Measurements from ENCODE around the gene SFRP2. TPM values are rescaled to one million over a fixed set of nuclear protein-coding genes. Genes with fewer than 3 reads are reported as not detected.
A peak's percentile ranks its signal among the peaks of the same experiment; 100 is the strongest.

The SFRP2 gene
- total and polyA plus RNA-seq, 2 donors (not counting 1 experiment from before 2014, with no cell fraction given): under 0.01 TPM; not detected in 1

DNA sequence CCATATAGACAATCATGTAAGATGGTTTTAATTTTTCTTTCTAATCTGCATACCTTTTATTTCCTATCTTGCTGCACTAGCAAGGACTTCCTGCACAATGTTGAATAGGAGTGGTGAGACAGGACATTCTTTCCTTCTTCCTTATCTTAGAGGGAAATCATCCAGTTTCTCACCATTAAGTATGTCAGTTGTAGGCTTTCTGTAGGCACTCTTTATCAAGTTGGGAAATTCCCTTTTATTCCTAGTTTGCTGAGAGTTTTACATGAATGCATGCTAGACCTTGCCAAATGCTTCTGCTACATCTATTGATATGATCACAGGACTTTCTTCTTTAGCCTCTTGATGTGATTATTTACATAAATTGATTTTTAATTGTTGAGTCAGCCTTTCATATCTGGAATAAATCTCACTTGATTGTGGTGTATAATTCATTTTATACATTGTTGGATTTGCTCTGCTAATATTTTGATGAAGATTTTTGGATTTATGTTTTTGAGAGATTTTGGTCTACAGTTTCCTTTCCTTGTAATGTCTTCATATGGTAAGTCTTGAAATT is 52.9 kb downstream of the SFRP2 start:
- H3K4me2 ChIP-seq (ENCODE audit: extremely low read depth, insufficient read depth, low read length): no peak overlapping the region
- no peak overlapping the region for H3K27ac ChIP-seq (ENCODE audit: insufficient read depth, low read length)
- no peaks in the 10 kb centered on the region for H3K27me3 ChIP-seq (ENCODE audit: control insufficient read depth, insufficient read depth, low read length)
- H3K36me3 ChIP-seq (ENCODE audit: control insufficient read depth, insufficient read depth, low read length): no peaks in the 10 kb centered on the region
- H3K4me3 ChIP-seq (replicated peaks in 1 of 4; ENCODE audit: control extremely low read depth in 1 of 4, insufficient read depth in 1 of 4, low read depth in 3 of 4, low read length in 4 of 4): no peak overlapping the region
- H3K9ac ChIP-seq (ENCODE audit: insufficient read depth, low read length): no peak overlapping the region
- no peaks in the 10 kb centered on the region for H3K4me1 ChIP-seq (ENCODE audit: control insufficient read depth, extremely low read depth, insufficient read depth, low read length)
- no peak for TF ChIP-seq EZH2 (IDR thresholded peaks at IDR 0.05; ENCODE audit: low read length, missing control alignments)
- TF ChIP-seq, protein P1, sequence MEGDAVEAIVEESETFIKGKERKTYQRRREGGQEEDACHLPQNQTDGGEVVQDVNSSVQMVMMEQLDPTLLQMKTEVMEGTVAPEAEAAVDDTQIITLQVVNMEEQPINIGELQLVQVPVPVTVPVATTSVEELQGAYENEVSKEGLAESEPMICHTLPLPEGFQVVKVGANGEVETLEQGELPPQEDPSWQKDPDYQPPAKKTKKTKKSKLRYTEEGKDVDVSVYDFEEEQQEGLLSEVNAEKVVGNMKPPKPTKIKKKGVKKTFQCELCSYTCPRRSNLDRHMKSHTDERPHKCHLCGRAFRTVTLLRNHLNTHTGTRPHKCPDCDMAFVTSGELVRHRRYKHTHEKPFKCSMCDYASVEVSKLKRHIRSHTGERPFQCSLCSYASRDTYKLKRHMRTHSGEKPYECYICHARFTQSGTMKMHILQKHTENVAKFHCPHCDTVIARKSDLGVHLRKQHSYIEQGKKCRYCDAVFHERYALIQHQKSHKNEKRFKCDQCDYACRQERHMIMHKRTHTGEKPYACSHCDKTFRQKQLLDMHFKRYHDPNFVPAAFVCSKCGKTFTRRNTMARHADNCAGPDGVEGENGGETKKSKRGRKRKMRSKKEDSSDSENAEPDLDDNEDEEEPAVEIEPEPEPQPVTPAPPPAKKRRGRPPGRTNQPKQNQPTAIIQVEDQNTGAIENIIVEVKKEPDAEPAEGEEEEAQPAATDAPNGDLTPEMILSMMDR (conservative IDR thresholded peaks at IDR 0.05 in 1 of 2, IDR thresholded peaks at IDR 0.05 in 1 of 2; ENCODE audit: low read depth in 1 of 2, low read length in 2 of 2): no peak
- H3K79me2 ChIP-seq (ENCODE audit: control insufficient read depth, insufficient read depth, low read length): no peaks in the 10 kb centered on the region
- no peaks in the 10 kb centered on the region for H4K20me1 ChIP-seq (ENCODE audit: control insufficient read depth, extremely low read depth, insufficient read depth, low read length)
- no peaks in the 10 kb centered on the region for H3K9me3 ChIP-seq (ENCODE audit: control insufficient read depth, insufficient read depth, low read depth, low read length)
- no peak overlapping the region for H2AFZ ChIP-seq (ENCODE audit: low read length)
- peak in 1 of 2 donors; percentile 52 for DNase-seq (ENCODE audit: low read depth in 2 of 2)

DNA sequence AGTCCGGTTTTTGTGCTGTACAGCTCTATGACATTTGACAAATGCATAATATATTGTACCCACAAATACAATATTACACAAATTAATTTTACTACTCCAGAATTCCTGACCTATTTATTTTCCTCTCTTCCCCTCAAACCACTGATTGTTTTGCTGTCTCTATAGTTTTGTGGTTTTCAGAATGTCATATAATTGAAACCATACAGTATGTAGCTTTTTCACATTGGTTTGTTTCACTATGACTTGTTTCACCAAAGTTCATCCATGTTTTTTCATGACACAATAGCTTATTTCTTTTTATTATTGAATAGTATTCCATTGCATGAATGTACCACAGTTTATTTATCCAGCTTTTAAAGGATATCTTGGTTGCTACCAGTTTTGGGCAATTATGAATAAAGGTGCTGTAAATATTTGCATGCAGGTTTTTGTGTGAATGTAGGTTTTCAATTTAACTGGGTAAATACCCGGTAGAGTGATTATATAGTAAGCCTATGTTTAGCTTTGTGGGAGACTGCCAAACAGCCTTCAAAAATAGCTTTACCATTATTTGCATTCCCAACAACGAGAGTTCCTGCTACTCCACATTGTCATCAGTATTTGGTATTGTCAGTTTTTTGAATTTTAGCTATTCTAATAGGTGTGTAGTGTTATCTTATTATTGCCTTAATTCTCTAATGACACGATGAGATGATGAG is 55.0 kb downstream of the SFRP2 start:
- no peak overlapping the region for H3K9ac ChIP-seq (ENCODE audit: insufficient read depth, low read length)
- H3K79me2 ChIP-seq (ENCODE audit: control insufficient read depth, insufficient read depth, low read length): no peaks in the 10 kb centered on the region
- DNase-seq (ENCODE audit: low read depth in 2 of 2): no peak
- no peak overlapping the region for H3K4me3 ChIP-seq (replicated peaks in 1 of 4; ENCODE audit: control extremely low read depth in 1 of 4, insufficient read depth in 1 of 4, low read depth in 3 of 4, low read length in 4 of 4)
- H3K4me1 ChIP-seq (ENCODE audit: control insufficient read depth, extremely low read depth, insufficient read depth, low read length): no peaks in the 10 kb centered on the region
- no peaks in the 10 kb centered on the region for H3K9me3 ChIP-seq (ENCODE audit: control insufficient read depth, insufficient read depth, low read depth, low read length)
- no peak overlapping the region for H3K4me2 ChIP-seq (ENCODE audit: extremely low read depth, insufficient read depth, low read length)
- H4K20me1 ChIP-seq (ENCODE audit: control insufficient read depth, extremely low read depth, insufficient read depth, low read length): no peaks in the 10 kb centered on the region
- H2AFZ ChIP-seq (ENCODE audit: low read length): no peak overlapping the region
- TF ChIP-seq, protein P1 (conservative IDR thresholded peaks at IDR 0.05 in 1 of 2, IDR thresholded peaks at IDR 0.05 in 1 of 2; ENCODE audit: low read depth in 1 of 2, low read length in 2 of 2): no peak
- no peak for TF ChIP-seq EZH2 (IDR thresholded peaks at IDR 0.05; ENCODE audit: low read length, missing control alignments)
- no peaks in the 10 kb centered on the region for H3K27me3 ChIP-seq (ENCODE audit: control insufficient read depth, insufficient read depth, low read length)
- no peak overlapping the region for H3K27ac ChIP-seq (ENCODE audit: insufficient read depth, low read length)
- no peaks in the 10 kb centered on the region for H3K36me3 ChIP-seq (ENCODE audit: control insufficient read depth, insufficient read depth, low read length)

DNA sequence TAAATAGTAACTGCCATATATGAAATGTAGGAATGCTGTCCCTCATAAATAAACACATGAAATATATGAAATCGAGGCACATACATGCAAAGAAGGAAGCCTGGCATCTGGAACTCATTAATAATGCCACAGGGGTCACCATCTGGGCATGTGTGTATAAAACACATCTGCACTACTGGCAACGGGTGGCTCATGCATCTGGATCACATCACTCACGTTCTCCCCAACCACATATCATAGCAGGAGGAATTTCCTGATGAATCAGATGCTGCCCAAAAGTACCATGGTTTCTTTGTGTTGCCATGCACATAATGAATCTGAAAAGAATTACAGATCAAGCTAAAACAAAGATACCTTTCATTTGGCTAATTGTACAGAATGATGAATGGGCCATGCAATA is 57.6 kb downstream of the SFRP2 start:
- Histone ChIP-seq H3K4me3 (replicated peaks in 1 of 4; ENCODE audit: control extremely low read depth in 1 of 4, insufficient read depth in 1 of 4, low read depth in 3 of 4, low read length in 4 of 4) (no peak overlapping the region), H3K9me3 (ENCODE audit: control insufficient read depth, insufficient read depth, low read depth, low read length) (no peaks in the 10 kb centered on the region)

More for the DNA sequence above, 57.6 kb downstream of the SFRP2 start:
- DNase-seq (ENCODE audit: low read depth in 2 of 2): peak; percentile 75 to 88
- H2AFZ ChIP-seq (ENCODE audit: low read length): no peak overlapping the region
- no peak overlapping the region for H3K9ac ChIP-seq (ENCODE audit: insufficient read depth, low read length)
- peak overlapping the region; percentile 32 for H3K4me2 ChIP-seq (ENCODE audit: extremely low read depth, insufficient read depth, low read length)
- H3K4me1 ChIP-seq (ENCODE audit: control insufficient read depth, extremely low read depth, insufficient read depth, low read length): no peaks in the 10 kb centered on the region
- TF ChIP-seq, protein P1 (conservative IDR thresholded peaks at IDR 0.05 in 1 of 2, IDR thresholded peaks at IDR 0.05 in 1 of 2; ENCODE audit: low read depth in 1 of 2, low read length in 2 of 2): no peak
- no peak for TF ChIP-seq EZH2 (IDR thresholded peaks at IDR 0.05; ENCODE audit: low read length, missing control alignments)
- no peaks in the 10 kb centered on the region for H3K79me2 ChIP-seq (ENCODE audit: control insufficient read depth, insufficient read depth, low read length)
- no peaks in the 10 kb centered on the region for H3K36me3 ChIP-seq (ENCODE audit: control insufficient read depth, insufficient read depth, low read length)
- no peaks in the 10 kb centered on the region for H3K27me3 ChIP-seq (ENCODE audit: control insufficient read depth, insufficient read depth, low read length)
- no peaks in the 10 kb centered on the region for H4K20me1 ChIP-seq (ENCODE audit: control insufficient read depth, extremely low read depth, insufficient read depth, low read length)
- H3K27ac ChIP-seq (ENCODE audit: insufficient read depth, low read length): no peak overlapping the region

Other genes starting within 250 kb of the SFRP2 start
- gene TLR2, start 104.8 kb downstream of the SFRP2 start, total RNA-seq: under 0.01 and 0.77 TPM in 2 replicates
- 0.17 and 0.29 TPM in 2 replicates for gene TLR2, start 104.8 kb downstream of the SFRP2 start, polyA plus RNA-seq
- gene RNF175, start 29.1 kb downstream of the SFRP2 start, total RNA-seq: 0.26 TPM in 1 of 2 replicates, not detected in the other
- gene RNF175, start 29.1 kb downstream of the SFRP2 start, polyA plus RNA-seq: not detected in 2 replicates